PC-3 (cell line): ENCODE measurements around the gene WT1.

ENCODE experiments used
- CTCF ChIP-seq: fragments of 300-600 bp; sonication (generic); conservative IDR thresholded peaks from 2 replicates; pipeline ENCODE4 v1.5.1; 2017; ENCODE audit warnings: antibody characterized with exemption, low read depth, mild to moderate bottlenecking, low read length
- EZH2 ChIP-seq: fragments of 300-600 bp; sonication (generic); IDR thresholded peaks from one replicate; pipeline ENCODE4 v1.6.1; 2017; ENCODE audit warnings: antibody characterized with exemption, mild to moderate bottlenecking, low read length; ENCODE audit not compliant: unreplicated experiment

- TF ChIP-seq CTCF (no peak), EZH2 (no peak)
Observed at GRCh38 chr11:32435152-32435480, 223 bp downstream of the WT1 start.
